Islet of Langerhans (tissue), 1 donor: ENCODE measurements around the gene PDPK1.

ENCODE experiments used
- FAIRE-seq: peaks from one replicate; lab custom pipeline; 2011; peaks lifted over from hg19 to GRCh38; lab: Jason Lieb, UNC

Gene PDPK1

DNA sequence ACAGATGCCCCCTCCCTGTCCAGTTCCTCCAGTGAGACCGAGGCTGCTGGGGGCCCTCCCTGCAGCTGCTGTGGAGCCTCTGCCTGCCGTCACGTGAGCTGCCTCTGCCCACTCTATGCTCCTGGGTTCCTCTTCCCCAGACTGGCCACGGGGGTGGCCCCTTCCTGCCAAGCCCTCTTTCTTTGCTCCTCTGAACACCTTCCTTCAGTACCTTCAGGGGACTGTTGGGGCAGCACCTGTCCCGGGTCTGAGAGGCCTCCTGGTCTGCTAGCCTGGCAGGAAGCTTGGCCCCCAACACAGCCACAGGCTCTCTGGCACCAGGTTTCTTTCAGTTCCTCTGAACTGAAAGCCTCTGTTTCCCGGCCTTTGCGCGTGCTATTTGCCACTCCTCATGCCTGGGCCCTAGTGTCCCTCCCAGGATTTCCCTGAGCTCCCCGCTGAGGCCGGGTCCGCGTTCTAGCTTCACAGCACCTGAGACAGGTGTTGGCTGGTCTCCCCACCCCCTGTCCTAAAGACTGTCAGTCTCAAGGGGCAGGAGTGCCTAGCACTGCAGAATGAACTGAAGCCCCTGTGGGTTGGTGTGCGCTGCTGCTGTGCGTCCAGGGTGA is 30.7 kb upstream of the PDPK1 start:
- FAIRE-seq: no peak

DNA sequence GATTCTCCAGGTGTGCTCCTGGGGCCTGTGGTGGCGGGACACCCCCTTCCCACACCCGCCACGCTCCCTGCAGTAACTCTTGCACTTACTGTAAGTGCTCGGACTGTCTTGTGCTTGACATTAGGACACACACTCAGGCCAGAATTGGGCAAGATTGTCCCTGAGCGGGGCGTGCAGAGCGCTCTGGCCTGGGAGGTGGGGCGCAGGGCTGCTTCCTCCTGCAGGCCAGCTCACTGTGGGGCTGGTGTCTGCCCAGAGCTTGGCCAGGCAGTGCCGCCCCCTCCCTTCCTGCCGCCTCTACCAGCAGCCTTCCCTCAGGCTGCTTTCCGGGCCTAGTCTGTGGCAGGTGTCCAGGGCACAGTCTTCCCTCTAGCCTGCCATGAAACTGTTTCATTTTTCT is 30.2 kb upstream of the PDPK1 start:
- no peak for FAIRE-seq

DNA sequence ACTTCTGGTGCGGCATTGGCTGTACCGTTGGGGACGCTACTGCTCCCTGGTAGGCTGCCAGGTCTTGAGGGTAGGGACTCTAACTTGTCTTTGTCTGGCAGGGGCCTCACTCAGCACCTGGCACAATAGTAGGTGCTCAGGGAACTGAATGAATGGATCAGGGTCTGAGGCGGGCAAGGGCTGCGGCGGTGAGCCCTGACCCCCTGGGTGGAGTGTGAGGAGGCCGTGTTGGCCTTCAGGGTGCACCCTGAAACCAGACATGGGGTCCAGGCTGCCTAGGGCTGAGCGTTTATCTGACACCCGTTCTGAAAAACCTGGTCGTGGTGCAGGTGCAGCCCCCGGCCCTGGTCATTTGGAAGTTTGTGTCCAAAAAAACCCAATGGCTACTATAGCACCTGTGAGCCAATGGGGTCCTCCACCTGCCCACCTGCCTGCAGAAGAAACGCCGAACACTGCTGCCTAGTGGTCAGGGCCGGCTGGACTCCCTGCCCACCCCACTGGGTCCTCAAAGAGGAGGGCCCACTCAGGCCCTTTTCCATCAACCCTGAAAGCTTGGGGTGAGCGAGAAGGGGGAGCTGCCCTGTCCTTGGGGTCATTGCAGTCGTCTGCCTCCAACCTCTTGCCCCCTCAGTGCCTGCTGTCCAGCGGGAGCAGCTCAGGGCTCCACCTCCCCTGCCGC is 29.0 kb upstream of the PDPK1 start:
- no peak for FAIRE-seq

DNA sequence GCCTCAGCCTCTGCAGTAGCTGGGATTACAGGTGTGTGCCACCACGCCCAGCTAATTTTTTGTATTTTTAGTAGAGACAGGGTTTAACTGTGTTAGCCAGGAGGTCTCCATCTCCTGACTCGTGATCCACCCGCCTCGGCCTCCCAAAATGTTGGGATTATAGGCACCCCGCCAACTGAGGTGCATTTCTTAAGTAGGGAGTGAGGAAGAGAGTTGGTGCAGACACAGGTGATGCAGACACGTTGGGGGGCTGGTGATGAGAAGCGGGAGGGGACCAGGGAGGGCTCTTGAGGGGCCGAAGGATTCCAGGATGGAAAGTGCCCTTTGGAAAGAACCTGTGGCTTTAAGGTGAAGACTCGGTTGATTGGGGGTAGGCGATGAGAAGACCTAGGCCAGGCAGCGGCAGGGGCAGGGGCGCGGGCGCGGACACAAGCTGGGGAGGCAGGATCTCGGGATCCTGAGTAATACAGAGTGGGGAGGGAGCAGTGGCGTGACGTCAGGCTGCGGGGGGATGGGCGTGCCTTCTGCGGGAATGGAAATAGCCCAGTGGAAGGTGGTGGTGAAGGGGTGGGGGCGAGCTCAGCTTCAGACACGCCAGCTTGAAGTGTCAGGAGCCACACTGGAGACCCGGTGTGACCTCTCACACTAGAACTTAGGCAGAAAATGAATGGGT is 26.6 kb upstream of the PDPK1 start:
- no peak for FAIRE-seq

DNA sequence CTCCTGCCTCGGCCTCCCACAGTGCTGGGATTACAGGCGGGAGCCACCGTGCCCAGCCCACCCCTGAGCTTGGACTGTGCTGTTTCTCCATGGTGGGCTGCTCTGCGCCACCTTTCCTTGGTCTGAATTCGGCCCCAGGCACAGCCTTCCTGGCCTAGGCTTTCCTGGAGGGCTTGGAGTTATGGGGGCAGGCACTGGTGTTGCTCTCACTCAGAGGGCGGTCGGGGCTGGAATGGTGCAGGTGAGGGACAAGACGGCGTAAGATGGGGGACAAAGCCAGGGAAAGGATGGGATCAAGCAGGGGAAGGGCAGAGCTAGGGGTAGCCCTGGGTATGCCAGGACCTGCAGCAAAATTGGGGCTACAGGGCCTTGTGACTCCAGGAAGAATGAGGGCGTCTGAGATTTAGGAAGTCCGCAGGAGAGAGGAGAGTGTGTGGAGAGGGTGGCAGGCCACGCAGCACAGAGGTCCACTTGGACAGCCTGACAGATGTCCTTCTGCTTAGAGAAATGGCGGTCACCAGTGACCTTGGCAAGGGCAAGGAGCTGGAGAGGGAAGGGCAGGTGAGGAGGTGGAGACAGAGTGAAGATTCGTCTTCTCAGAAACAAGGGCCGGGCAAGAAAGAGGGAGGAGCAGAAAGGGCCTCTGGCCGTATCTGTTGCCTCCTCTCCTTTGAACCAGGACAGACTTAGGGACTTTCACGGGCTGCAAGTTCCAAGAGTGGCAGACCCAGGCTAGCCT is 25.7 kb upstream of the PDPK1 start:
- no peak for FAIRE-seq

DNA sequence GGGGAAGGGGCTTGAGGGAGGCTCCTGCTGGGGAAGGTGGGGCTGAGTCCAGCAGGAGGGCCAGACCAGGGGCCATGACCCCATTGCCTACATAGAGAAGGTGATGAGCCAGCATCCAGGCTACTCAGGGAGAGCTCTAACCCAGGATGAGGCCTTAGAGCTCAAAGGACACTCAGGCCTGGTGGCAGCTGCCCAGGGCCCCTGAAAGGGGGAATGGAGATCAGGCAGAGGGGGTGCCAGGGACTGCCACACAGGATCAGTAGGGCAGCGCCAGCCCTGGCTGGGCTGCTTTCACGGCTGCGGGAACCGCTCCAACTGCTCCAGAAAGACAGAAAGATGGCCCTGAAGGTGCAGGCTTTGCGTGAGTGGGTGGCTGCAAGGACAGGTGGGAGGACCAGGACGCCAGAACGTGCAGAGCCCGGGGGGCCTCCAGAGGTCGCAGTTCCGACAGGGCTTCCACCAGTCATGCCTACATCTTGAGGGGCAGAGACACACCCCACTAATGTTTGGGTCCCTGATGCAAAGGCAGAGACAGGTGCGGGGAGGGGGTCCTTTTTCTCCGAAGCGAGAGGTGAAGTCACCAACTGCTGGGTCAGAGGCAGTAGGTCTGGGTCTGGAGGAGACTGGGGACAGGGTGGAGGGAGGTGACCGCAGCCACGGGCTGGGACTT is 25.0 kb upstream of the PDPK1 start:
- FAIRE-seq: no peak

DNA sequence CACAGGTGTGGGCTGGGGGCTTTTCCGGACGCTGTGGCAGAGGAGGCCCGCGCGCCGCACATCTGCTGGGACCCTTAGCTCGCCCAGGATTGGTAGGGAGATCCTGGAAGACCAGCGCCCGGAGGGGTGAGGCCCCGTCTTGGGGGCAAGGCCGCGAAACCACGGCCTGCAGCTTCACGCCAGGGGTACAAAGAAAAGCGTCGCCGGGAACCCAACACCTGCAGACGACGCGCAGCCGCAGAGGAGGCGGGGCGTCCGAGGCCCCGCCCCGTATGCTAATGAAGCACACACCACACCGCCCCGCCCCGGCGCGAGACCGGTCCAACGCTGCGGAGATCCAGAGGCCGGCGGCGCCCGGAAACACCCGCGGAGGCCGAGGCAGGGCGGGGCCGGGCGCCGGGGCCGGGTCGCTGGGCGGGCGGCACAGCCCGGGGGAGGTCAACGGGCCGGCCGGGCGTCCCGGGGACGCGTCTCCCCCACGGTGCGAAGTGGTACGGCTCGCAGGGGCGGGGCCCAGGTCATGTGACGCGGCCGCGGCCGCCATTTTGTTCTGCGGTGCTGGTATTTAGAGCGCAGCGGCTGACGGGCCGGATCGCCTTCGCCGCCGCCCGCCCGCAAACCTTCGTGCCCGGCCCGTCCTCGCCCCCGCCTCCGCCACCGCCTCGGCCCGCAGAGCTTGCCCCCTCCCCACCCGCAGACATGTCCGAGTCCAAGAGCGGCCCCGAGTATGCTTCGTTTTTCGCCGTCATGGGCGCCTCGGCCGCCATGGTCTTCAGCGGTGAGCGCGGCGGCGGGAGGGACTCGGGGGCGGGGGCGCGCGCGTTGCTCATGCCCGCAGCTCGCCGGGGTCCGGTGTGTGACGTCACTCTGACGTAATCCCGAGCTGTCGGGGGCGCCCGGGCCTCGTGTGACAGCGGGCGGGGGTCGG is 24.2 kb upstream of the PDPK1 start, which contains the start of gene ATP6V0C:
Gene ATP6V0C (plus strand): TSS at position 548 of the 928 bp plus-strand sequence. CDS start 152 bp downstream, at position 700.
- no peak for FAIRE-seq

DNA sequence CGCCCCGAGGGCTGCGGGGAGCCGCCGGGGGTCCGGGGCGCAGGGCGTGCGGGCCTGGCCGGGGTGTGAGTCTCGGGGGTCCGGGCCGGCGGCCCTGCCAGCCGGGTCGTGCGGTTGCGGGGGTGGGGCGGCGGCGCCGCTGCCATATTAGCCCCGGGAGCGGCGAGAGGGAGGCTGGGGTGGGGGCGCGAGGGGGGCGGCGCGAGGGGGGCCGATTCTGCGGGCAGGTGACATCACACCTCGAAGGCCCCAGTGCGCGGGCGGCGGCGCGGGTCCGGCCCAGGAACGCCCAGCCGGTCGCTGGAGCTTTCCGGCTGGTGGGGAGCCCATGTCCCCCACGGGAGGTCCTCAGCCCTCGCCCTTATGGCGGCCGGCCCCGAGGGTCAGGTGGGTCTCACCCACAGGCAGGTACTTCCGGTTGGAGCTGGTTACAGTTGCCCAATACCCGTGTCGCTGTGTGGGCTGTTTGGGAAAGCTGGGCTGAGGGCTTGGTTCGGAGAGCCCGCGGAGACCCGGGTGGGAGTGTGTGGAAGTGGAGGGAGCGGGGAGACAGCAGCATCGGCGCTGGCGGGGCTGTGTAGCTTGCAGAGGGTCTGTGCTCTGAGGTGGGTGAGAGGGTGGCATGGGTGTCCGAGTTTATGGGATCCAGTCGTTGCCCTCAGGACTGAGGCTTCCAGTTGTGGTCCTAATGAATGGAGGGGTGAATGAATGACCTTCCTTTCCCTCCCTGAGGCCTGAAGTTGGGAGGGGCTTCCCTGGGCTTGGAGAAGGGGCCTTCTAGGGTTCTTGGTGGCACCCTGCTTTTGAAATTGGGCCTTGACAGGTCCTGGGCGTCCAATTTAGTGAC is 23.3 kb upstream of the PDPK1 start:
- FAIRE-seq: no peak

DNA sequence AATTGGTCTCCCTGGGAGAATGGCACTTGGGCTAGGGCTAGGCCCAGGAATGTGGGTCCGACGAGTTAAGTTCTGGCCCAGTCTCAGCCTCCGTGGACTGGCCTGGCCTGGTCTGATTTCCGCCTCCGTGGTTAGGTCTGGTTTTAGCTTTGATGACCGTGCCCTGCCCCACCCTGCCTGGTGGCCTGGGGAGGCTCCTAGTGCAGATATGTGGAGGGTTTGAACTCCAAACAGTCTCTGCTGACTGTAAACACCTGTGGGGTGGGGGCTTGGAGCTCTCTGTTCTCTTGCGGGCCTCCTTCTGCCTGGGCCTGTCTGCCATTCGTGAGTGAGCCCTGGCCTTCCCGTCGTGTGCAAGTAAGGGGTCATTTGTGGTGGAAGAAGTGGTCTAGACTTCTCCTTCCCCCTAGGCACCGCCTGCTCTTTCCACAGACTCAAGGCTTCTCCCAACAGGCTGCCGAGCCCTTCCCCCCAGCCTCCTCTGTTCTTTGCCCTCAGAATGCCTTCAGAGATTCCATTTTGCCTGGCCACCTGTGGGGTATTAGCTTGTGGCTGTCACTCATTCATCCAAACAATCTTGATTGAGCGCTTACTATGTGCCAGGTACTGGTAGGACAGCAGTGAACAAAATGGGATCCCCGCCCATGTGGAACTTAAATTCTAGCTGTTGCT is 22.5 kb upstream of the PDPK1 start:
- no peak for FAIRE-seq

DNA sequence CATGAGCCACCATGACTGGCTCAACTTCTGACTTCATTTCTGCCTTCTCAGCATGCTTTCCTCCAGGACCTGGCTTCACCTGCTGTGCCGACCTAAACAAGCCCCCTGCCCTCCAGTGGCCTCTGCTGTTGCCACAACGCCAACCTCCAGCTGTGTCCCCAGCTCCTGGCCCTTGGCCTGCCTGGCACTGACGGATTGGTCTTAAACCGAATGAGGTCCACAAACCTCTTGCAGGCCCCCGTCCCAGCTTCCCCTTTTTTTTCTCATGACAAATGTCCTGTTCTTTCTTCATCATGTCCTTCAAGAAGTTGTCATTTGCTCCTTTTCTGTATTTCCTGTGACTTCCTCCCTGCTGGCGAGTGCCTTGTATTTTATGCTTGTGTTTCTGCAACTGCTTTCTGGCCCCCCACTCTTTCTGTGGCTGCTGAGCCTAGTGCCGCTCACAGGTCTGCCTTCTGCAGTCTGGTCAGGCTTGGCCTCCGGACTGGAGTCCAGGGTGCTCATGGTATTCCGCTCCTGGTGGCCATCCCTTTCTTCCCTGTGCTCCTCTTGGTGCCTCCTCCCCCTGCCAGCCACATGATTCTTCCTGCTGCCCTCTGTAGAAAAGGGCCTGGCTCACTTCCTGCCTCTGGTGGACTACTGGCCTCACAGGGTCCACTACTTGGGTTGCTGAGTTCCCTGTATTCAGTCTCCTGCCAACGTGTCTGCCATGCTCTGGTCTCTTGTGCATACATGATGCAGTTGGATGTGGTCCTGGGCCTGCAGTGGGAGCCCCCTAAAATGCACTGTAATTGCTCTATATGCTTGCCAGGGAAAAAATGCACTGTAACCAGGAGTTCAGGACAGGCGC is 21.2 kb upstream of the PDPK1 start:
- FAIRE-seq: no peak

DNA sequence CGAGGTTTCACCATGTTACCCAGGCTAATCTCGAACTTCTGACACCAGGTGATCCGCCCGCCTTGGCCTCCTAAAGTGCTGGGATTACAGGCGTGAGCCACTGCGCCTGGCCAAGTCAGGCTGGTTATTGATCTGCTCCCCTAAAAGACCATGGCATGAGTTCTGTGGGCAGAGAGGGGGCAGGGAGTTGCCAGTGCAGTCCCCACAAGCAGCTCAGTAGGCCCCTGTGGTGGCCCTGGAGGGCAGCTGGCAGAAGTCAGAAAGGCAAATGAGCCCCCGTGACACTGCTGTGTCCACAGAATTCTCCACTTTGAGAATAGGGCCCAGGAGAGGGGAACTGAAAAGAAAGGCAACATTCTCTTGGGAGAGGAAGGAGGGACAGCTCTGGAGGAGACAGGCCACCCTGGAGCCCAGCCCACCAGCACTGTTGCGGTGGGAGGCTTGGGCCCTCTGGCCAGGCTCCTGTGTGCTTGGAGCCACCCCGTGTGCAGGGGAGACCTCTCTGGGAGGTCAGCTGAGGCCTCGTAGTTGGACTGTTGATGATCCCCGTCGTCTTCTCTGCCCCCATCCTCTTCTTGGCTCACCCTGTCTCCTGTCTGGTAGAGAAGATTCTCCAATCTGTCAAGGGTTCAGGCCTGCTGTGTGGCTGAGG is 19.7 kb upstream of the PDPK1 start:
- FAIRE-seq: no peak

DNA sequence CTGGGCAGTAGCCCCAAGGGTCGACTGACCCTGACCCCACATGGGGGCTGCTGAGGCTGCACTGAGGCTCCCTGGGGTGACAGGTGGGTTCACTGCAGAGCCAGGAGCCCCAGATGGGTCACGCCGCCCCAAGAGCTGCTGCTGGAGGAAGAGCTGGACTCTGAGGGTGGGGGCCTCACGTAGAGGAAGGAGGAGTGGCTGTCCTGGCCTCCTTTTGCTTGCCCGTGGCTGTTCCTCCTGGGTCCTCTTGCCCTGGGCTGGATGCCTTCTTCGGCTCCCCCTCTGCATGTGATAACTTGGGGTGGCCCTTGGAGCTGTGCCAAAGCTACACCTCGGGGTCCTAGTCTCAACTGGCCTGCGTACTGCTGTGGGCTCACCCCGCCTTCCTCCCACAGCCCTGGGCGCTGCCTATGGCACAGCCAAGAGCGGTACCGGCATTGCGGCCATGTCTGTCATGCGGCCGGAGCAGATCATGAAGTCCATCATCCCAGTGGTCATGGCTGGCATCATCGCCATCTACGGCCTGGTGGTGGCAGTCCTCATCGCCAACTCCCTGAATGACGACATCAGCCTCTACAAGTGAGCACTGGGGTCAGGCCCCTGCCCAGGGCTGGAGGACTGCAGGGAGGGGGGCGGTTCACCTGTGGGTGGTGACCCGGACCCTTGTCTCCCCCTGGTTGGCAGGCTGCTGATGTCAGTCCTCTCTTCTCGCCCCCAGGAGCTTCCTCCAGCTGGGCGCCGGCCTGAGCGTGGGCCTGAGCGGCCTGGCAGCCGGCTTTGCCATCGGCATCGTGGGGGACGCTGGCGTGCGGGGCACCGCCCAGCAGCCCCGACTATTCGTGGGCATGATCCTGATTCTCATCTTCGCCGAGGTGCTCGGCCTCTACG is 18.8 kb upstream of the PDPK1 start:
- FAIRE-seq: no peak

DNA sequence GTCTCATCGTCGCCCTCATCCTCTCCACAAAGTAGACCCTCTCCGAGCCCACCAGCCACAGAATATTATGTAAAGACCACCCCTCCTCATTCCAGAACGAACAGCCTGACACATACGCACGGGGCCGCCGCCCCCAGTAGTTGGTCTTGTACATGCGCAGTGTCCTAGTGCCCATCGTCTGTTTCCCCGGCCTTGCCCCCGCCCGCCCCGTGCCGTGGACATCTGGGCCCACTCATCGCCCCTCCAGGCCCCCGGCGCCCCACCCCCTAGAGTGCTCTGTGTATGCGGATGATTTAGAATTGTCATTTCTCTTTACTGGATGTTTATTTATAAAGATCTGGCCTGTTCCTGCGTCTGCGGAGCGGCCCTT is 18.1 kb upstream of the PDPK1 start:
- FAIRE-seq: no peak

DNA sequence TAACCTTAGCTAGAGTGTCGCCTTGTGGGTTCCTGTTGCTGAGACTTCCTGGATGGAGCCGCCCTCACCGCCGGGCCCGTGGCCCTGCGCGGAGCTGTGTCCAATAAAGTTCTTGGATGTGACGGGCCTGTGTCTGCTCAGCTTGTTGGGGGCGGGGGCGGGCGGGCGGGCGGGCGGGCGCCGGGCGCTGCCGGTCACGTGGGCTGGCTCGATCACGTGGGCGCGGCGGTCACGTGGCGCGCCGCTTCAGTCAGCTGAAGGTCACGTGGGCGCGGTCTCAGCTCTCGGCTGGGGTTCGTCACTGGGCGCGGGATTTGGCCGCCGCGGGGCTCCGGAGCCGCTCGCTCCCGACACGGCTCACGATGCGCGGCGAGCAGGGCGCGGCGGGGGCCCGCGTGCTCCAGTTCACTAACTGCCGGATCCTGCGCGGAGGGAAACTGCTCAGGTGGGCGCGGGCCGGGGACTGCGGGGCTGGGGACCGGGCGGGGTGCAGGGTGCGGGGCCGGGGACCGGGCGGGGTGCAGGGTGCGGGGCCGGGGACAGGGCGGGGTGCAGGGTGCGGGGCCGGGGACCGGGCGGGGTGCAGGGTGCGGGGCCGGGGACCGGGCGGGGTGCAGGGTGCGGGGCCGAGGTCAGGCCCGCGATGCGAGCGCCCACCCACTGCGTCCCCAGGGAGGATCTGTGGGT is 17.6 kb upstream of the PDPK1 start, which contains the start of gene AMDHD2:
Gene AMDHD2 (plus strand): TSS at position 275 of the 687 bp plus-strand sequence. CDS start 88 bp downstream, at position 363.
- FAIRE-seq: no peak

DNA sequence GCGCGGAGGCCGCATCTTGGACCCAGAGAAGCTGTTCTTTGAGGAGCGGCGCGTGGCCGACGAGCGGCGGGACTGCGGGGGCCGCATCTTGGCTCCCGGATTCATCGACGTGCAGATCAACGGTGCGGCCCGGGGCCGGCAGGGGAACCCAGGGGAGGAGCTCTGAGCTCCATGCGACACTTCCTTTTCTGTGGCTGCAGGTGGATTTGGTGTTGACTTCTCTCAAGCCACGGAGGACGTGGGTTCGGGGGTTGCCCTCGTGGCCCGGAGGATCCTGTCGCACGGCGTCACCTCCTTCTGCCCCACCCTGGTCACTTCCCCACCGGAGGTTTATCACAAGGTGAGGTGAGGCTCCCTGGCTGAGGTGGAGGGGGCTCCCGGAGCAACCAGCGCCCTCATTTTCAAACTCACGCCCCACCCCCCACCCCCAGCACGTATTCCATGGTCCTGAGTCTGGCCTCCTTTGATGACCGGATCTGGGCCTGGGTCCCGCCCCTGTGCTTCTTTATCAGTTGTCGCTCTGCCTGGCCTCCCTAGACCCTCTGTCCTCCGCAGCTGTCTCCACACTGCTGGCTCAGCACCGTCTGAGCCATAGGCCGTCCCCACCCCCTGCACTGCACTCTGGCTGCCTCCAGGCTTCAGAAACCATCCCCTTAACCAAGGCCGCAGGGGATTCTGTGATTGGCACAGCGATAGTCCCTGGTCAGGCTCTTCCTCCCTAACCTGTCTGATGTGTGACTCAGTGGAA is 16.9 kb upstream of the PDPK1 start:
- FAIRE-seq: no peak

DNA sequence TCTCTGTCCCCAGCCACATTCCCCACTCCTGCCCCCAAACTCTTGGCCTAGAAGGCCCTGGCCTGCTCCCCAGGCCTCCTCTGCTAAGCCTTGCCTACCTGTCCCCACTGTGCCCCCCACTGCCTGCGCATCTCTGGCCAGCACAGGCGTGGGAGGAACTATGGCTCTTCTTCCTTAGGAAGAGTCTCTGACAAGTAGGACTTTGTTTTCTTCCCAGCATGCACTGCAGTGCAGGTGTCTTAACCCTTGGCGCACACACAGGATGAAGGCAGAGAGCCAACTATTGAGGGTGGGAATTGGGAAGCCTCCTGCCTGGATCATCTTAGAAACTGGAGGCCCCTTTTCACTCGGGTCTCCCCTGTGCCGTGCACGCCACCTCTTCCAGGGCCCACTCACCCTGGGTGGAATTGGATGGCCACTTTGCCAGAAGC is 14.0 kb upstream of the PDPK1 start:
- no peak for FAIRE-seq
